ENCODE results near the gene IL17RE.
"Not testable (repeated sequence)": the region's sequence is repeated elsewhere in the genome, so short reads cannot be mapped to it uniquely, and the experiment has no call there.

IL17RE gene

GRCh38 chr3:9883706-9884554 is 18.7 kb upstream of the IL17RE start:
- DNase-seq, result no peak

DNA sequence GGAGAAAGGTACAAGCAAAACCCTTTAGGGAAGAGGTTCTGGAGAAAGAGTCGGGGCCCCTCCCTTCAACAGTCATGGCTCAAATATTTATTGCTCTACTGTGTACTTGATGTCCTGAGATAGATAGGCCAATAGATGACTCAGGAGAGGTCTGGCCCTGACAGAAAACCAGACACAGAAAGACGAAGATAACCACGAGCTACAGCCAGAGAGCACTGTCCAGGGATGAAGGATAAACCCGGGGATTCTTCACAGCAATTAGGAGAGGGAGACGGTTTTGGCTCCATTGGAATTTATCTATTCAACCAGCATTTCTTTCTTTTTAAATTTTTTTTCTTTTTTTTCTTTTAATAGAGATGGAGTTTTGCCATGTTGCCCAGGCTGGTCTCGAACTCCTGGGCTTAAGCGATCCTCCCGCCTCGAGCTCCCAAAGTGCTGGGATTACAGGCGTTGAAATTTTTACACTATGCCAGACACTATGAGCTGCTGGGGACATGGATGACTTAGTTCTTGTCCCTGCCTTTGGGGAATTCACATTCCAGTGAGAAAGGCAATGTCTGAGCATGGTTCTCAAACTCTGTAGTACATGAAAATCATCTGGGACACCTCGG is 18.0 kb upstream of the IL17RE start:
- no peak for DNase-seq

DNA sequence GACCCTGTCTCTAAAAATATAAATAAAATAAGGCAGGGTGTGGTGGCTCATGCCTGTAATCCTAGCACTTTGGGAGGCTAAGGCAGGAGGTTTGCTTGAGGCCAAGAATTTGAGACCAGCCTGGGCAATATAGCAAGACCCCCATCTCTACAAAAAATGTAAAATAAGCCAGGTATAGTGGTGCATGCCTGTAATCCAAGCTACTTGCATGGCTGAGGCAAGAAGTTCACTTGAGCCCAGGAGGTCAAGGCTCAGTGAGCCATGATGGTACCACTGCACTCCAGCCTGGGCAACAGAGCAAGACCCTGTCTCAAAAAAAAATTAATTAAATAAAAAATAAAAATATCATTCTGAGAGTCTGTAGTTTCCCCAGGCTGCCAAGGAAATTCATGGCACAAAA is 16.3 kb upstream of the IL17RE start:
- no peak for DNase-seq

DNA sequence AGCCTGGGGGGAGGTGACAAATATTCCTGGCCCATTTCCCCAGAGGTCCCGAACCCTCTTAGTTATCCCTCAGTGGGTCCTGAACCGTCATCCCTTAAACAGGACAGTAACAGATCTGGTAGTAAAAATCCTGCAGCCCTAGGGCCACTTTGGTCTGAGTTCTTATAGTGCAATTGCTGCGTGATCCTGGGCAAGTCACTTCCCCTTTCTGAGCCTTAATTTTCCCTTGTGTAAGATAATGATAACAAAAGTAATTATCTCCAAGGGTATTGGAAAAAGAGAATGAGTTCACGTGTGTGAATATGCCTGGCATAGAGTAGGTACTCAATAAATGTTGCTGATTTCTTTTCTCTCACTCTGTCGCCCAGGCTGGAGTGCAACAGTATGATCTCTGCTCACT is 15.2 kb upstream of the IL17RE start:
- DNase-seq, result no peak

DNA sequence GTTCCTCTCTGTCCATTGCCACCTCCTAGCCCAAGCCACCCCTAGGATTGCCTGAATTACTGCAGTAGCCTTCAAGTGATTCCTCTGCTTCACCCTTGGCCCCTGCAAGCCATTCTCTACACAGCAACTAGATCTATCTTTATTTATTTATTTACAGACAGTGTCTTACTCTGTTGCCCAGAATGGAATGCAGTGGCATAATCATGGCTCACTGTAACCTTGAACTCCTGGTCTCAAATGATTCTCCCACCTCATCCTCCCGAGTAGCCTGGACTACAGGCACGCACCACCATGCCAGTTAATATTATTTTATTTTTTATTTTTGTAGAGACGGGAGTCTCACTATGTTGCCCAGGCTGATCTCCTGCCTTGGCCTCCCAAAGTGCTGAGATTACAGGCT is 14.1 kb upstream of the IL17RE start:
- DNase-seq, result no peak

GRCh38 chr3:9889405-9889804 is 13.2 kb upstream of the IL17RE start:
- DNase-seq, result no peak

DNA sequence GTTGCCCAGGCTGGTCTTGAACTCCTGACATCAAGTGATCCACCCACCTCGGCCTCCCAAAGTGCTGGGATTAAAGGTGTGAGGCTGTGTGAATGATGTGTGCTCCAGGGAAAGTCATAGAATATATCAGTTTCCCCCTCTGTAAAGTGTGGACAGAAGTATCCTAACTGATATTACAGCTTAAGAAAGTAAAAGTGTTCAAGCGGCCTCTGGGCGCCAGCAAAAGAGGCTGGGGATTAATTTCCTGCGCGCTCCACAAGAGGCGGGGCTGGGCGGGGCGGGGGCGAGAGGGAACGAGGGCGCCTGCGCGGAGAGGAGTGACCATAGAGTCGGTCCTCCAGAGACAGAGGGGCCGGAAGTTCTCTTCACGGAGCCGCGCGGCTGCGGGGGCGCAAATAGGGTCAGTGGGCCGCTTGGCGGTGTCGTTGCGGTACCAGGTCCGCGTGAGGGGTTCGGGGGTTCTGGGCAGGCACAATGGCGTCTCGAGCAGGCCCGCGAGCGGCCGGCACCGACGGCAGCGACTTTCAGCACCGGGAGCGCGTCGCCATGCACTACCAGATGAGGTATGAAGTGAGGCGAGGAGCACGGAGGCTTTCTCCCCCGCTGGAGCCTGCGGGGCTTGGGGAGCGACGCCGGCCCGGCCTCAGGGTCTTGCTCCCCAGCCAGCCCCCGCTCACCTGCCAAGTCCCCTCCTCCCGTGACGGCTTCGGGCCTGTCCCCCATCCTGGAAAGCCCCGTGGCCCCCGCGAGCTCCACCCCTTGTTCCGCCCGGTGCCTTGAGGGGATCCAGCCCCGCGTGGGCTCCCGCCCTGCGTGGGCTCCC is 12.2 kb upstream of the IL17RE start, which contains the start of gene JAGN1:
Gene JAGN1 (plus strand): TSS at position 362 of the 823 bp plus-strand sequence. CDS start 113 bp downstream, at position 475.
- DNase-seq, result peak; percentile 87

DNA sequence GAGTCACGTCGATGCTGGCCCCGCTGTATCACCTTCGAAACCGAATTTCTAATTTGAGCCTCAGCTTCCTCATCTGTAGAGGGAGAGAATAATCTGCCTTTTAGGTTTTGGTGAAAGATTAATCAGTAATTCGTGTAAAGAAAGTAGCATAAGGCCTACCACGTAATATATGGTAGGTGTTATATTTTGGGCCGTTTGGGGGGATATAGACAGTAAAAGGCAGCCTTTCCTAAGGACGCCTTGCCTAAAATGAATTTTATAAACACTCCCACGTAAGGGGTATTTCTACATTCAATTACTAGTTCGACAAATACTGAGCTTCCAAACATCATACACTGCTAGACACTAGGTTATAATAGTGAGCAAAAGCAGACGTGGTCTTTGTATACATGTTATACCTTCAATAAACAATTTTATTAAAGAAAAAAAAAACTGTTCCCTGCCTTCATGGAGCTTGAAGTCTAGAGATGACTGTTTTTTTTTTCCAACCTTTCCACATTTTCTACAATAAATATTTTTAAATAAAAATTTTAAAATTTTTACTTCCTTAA is 11.5 kb upstream of the IL17RE start:
- DNase-seq, result no peak

DNA sequence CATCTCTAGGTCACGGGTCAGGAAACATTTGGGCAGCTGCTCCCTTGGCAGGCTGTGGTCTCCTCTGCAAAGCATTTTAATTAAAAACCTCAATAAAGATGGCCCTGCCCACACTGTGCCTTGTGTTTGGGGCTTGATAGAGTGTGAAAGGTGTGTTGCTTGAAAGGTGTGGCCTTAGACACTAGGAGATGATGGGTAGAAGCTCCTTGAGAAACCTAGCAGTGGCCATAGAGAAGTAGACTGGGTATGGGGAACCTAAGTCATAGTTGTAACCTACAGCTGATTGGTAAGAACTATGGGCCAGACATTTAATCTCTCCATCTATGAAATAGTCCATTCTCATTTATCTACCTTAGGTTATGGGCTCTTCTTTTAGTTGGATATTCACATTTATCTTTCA is 8.9 kb upstream of the IL17RE start:
- DNase-seq, result no peak

DNA sequence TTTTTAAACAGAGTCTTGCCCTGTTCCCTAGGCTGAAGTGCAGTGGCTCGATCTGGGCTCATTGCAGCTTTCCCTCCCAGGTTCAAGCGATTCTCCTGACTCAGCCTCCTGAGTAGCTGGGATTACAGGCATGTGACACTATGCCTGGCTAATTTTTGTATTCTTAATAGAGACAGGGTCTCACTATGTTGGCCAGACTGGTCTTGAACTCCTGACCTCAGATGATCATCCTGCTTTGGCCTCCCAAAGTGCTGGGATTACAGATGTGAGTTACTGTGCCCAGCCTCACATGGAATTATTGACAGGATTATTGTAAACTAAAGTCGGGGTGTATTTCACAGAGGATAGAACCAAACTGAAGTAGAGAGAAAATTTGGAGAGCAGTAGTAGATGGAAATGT is 6.9 kb upstream of the IL17RE start:
- DNase-seq, result not testable (repeated sequence)

GRCh38 chr3:9896755-9897407 is 5.8 kb upstream of the IL17RE start:
- DNase-seq, result not testable (repeated sequence)

DNA sequence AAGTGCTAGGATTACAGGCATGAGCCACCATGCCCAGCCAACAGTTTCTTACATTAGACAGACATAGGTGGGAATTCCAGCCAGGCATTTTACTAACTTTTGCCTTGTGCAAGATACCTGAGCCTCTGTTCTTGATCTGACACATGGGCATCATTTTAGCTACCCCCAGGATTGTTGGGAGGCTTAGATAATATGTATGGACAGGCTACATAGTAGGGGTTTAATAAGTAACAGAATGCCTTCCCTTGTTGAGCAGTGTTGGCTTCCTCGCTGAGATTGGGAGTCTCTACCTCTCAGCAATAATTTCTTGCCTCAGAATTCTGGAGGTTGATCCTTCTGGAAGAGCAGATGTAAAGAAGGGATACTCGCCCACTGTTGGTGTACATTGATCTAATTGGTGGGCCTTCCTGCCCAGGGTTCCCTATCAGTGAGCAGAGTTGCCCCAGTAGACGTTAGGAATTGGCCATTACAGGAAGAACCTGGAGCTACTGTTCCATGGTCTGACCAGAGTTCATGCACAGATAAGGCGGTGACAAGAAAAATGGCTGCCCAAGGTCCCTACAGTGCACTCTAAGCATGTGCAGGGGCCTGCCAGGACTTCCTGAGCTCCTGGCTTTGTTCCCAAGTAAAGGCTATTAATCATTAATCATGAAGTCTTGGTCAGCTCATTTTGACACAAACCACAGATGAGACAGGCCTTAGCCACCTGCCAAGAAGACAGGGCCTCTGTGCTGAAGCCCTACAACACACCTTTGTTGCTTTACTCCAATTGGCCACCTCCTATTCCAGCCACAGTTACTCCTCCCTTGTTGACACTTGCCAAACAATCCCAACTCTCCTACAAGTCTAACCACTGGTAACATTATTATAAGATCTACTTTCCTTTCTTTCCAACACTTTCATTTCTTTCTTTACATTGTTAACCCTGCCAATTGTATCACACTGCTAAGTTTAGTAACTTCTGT is 5.0 kb upstream of the IL17RE start:
- DNase-seq, result no peak

DNA sequence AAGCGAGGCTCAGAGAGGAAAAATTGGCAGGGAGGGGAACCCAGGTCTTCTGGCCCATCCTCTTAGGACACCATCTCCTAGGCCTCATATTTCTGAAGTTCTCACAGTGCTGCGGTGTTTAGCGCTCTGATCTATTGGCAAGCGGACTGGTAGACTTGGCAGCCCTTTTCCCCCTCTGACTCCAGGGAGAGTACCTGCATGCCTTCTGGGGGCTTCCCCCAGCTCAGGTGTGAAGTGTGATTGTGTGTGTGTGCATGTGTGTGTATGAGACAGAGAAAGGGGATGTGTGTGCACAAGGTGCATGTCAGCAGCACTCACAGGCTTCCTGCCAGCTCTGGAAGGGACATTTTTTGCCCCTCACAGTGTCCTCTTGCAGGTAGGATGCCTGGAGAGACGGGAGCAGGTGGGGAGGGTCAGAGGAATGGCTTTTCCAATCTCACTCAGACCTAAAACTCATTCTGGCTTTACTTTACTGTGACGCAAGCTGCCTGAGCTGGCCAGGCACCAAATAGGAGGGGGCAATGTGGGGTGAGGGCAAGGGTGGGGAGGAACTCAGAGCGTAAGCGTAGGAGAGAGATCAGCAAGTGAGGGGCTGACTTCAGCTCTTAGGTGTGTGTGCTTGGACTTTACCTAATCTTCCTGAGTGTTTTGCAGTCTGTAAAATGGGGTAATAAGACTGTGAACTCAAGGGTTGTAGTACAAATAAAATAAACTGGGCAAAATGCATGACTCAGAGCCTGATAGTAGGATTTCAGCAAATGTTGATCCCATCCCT is 4.0 kb upstream of the IL17RE start:
- no peak for DNase-seq

DNA sequence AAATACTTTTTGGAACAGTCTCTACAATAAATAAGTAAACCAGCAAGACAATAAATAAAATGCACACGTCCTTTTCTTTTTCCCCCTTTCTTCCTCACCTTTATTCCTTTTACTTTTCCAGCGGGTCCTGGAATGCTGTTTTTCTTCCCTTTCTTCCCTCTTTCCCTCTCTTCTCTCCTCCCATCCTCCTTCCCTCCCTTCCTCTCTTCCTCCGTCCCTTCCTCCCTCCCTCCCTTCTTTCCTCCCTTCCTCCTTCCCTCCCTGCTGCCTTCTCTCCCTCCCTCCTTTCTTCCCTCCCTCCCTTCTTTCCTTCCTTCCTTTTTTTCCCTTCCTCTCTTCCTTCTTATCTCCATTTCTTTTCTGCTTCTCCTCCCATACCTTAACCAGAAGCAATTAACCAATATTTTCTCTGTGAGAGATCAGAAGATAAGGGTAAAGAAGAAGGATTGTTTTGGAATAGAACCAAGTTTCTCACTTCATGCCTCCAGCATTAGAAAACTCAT is 3.3 kb upstream of the IL17RE start:
- no peak for DNase-seq

- not testable (repeated sequence) for DNase-seq
These were observed 1.7 kb upstream of the IL17RE start for GRCh38 chr3:9900965-9901415.

DNA sequence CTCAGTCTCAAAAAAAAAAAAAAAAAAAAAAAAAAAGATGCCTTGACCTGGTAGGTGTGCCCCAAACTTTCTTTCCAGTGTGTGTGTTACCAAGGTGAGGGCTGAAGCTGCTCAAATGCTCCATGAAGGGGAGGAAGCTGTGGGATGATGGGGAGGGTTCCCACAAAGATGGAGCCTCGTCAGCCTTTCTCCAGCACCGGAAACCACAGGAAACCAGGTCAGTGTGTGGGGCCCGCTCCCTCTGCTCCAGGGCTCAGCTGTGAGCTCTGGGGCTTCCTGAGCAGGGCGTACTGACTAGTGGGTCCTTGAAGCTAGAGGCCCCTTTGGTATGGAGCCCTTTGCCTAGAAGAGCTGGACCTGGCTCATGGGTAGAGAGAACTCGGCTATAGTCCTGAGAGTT is 681 bp upstream of the IL17RE start:
- no peak for DNase-seq

- no peak for DNase-seq
These were observed 583 bp downstream of the IL17RE start for GRCh38 chr3:9903238-9903624.

- no peak for DNase-seq
These were observed 1.3 kb downstream of the IL17RE start for GRCh38 chr3:9903904-9904303.

GRCh38 chr3:9906480-9906879 is 3.8 kb downstream of the IL17RE start:
- DNase-seq, result no peak

DNA sequence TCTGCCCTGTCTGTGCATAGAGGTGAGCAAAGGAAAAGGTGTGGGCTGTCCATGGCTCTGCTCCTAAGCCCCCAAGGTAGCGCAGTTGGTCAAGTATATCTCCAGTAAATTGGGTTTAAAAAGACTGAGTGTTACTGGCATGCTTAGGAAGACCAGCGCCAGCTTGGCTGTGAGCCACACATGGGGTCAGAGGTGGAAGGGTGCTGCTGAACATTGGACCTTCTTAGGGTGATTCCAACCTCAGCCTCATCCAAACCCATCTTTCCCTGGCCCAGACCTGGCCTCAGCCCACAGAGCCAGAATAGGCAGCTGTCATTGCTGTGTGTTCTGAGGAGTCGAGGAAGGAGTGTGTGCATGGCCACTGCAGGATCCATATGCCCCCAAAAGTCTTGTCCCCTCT is 5.6 kb downstream of the IL17RE start:
- DNase-seq, result no peak
